Fibroblast of villous mesenchyme (primary cell): Measurements from ENCODE around the gene BFSP2. TPM values are rescaled to one million over a fixed set of nuclear protein-coding genes. Genes with fewer than 3 reads are reported as not detected.

Experiments used
- DNase-seq: peaks from one replicate; pipeline ENCODE4 v3.0.0-alpha.2; 2010; ENCODE audit warnings: low read depth
- H3K4me3 ChIP-seq: 2 replicates; pipeline ENCODE4 v1.5.1; 2011; ENCODE audit warnings: low read depth, mild to moderate bottlenecking, low read length
- CTCF ChIP-seq: IDR thresholded peaks from 2 replicates; pipeline ENCODE4 v1.5.1; 2012; ENCODE audit warnings: low read depth, mild to moderate bottlenecking, low read length; ENCODE audit not compliant: insufficient read depth
- total RNA-seq: library from RNA; depleted of rRNA; stranded (reverse); fragments of >200 nt; gene quantifications from 2 replicates; pipeline ENCODE4 v1.2.3, GENCODE V29; 2012

Gene BFSP2
- total RNA-seq, 1 donor = not detected

GRCh38 chr3:133474817-133475216 is 75.0 kb downstream of the BFSP2 start:
- DNase-seq = no peak
- H3K4me3 ChIP-seq = no peak overlapping the region
- no peak for TF ChIP-seq CTCF

- no peak for TF ChIP-seq CTCF
- H3K4me3 ChIP-seq = no peak overlapping the region
- peak; percentile 60 for DNase-seq
Measured at GRCh38 chr3:133475245-133476010, 75.6 kb downstream of the BFSP2 start.

GRCh38 chr3:133476971-133477375 is 77.1 kb downstream of the BFSP2 start:
- H3K4me3 ChIP-seq = no peak overlapping the region
- no peak for TF ChIP-seq CTCF
- DNase-seq = no peak

GRCh38 chr3:133477487-133477886 is 77.6 kb downstream of the BFSP2 start:
- DNase-seq = no peak
- TF ChIP-seq CTCF = no peak
- H3K4me3 ChIP-seq = no peak overlapping the region

GRCh38 chr3:133478624-133479023 is 78.8 kb downstream of the BFSP2 start:
- DNase-seq = no peak
- no peak for TF ChIP-seq CTCF
- no peak overlapping the region for H3K4me3 ChIP-seq

- H3K4me3 ChIP-seq = no peak overlapping the region
Measured at GRCh38 chr3:133479401-133479800, 79.5 kb downstream of the BFSP2 start.

More at GRCh38 chr3:133479401-133479800, 79.5 kb downstream of the BFSP2 start:
- no peak for DNase-seq
- no peak for TF ChIP-seq CTCF
